Retinal pigment epithelial cell (primary cell): ENCODE results near the gene TSPAN9.

ENCODE experiments used
- DNase-seq: peaks from one replicate; pipeline ENCODE4 v3.0.0-alpha.2; 2010; ENCODE audit warnings: low read depth
- H3K4me3 ChIP-seq: 2 replicates; pipeline ENCODE4 v1.5.1; 2011; ENCODE audit warnings: mild to moderate bottlenecking, low read length, control low read depth, moderate library complexity
- TF ChIP-seq, protein P1 (sequence below): conservative IDR thresholded peaks from 2 replicates; pipeline ENCODE4 v1.5.1; 2011; ENCODE audit warnings: low read depth, low read length, control low read depth, inconsistent platforms

TSPAN9 gene

DNA sequence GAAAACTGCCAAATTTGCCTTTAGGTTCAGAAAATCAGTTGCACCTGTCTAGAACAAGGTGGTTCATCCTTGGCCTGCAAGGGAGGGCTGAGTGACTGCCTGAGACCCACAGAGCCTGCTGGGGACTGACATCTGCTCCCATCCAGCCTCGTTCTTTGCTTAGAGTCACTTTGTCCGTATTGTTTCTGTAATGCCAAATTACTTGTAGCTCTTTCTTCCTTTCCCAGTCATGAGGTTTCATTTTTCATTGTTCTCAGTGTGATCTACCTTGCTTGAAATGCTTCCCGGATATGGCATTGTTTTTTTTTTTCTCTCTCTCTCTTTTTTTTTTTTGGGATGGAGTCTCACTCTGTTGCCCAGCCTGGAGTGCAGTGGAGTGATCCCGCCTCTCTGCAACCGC is 21.3 kb downstream of the TSPAN9 start:
- H3K4me3 ChIP-seq: no peak overlapping the region
- TF ChIP-seq, protein P1, sequence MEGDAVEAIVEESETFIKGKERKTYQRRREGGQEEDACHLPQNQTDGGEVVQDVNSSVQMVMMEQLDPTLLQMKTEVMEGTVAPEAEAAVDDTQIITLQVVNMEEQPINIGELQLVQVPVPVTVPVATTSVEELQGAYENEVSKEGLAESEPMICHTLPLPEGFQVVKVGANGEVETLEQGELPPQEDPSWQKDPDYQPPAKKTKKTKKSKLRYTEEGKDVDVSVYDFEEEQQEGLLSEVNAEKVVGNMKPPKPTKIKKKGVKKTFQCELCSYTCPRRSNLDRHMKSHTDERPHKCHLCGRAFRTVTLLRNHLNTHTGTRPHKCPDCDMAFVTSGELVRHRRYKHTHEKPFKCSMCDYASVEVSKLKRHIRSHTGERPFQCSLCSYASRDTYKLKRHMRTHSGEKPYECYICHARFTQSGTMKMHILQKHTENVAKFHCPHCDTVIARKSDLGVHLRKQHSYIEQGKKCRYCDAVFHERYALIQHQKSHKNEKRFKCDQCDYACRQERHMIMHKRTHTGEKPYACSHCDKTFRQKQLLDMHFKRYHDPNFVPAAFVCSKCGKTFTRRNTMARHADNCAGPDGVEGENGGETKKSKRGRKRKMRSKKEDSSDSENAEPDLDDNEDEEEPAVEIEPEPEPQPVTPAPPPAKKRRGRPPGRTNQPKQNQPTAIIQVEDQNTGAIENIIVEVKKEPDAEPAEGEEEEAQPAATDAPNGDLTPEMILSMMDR: no peak
- DNase-seq: no peak

DNA sequence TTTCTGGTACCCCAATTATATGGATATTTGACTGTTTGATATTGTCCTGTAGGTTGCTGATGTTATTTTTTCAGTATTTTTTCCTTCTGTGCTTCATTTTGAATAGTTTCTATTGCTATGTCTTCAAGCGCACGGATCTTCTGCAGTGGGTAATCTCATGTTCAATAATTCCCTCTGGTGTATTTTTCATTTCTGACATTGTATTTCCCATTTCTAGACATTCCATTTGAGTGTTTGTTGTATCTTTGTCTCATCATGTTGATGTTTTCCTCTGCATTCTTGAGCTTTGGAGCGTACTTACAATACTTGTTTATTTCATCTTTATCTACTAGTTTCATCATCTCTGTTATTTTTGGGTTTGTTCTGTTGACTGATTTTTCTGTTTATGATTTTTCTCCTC is 22.0 kb downstream of the TSPAN9 start:
- no peak for DNase-seq
- no peak overlapping the region for H3K4me3 ChIP-seq
- TF ChIP-seq, protein P1: no peak

DNA sequence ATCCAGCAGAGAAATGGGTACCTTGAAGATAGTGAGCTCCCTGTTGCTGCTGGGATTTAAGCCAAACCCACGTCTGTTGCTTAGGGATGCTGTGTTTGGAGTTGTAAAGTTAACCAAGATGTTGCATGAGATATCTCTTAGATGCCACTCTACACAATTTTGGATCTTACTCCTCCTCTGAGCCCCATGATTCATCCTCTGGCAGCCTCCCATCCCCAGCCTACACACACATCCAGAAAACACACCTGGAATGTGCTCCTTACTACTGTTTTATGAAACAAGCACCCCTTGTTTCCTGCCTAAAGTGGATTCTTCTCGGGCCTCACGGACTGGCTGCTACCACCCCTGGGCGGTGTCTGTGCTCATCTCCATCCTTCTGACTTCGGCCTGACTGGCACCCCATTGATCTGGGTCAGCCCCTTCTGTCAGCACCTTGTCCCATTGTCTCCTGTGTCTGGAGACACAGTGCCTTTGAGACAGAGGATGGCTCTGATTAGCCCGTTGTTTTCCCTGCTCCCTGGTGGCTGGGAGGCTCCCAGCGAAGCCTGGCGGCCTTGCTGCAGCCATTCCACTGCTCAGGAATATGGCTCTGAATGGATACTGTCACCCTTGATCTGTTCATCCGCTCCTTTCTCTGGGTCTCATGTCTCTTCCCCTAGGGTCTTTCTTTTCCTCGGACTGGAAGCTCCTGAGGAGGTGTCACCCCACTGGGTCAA is 24.3 kb downstream of the TSPAN9 start:
- H3K4me3 ChIP-seq: no peak overlapping the region
- TF ChIP-seq, protein P1: no peak
- no peak for DNase-seq

DNA sequence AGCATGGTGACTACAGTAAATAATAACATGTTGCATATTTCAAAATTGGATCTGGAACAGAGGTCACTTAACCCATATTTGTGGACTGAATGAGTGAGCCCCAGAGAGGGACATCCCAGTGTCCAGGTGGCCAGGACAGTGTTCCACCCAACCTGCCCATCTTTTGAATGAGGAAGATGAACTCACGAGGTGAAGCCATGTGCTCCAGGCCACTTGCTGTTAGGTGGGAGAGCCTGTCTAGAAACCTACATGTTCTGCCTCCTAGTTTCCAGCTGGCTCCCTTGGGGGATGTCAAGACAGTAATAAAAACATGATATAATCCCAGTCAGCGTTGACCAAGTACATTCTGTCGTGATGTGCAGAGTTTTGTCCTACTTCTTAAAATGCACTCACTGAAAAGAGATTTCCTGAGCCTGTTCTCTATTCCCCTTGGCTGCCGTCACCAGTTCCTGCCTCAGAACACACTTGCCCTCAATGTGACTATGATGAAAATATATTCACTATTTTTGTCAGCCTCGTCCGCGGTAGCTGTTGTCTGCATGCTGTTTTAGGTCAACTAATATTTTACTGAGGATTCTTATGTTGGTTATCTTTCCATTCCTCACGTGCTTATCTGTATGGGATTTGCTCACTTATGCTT is 25.7 kb downstream of the TSPAN9 start:
- DNase-seq: no peak
- H3K4me3 ChIP-seq: no peak overlapping the region
- TF ChIP-seq, protein P1: no peak

DNA sequence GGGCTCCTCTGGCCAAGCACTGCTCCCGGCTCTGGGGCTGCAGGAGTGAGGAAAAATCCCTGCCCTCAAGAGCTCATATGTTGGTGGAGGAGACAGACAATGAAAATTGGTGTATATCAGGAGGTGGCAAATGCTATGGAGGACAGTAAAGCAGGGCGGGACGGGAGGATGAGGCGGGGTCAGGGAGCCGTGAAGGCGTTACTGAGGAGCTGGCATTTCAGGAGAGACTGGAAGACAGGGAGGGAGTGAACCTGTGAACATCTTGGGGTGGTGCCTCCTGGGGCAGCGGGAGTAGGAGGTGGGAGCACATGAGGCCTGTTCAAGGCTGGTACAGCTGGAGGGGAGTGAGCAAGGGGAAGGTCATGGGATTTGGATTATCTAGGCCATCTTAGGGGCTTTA is 26.6 kb downstream of the TSPAN9 start:
- H3K4me3 ChIP-seq: no peak overlapping the region
- TF ChIP-seq, protein P1: no peak
- no peak for DNase-seq

DNA sequence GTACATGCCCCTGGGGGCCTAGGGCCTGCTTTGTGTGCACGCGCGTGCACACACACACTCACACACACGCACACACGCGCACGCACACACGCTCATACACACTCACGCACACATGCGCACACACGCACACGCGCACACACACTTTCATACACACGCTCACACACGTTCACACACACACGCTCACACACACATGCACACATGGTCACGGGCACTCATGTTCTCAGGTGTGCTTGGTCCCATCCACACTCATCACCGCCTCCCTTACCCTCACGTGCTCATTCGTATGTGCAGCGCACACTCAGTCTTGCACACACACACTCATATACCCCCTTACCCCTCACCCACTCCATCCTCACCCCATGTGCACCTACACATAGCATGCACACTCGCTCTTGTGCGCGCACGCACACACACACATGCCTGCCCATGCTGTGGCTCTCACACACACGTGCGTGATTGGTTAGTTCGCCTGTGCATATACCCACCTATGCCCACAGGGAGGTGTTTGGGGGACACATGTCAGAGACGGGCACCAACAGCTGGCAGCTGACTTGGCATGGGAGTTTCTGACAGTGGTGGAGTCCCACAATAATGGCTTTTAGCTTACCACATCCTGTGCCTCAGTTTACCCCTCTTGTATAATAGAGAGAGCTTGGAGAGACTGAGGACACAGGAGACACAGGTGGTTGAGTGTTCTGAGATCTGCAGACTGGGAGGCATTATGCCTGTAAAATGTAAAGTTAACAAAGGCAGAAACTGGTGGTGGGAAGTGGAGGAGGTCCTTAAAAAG is 28.7 kb downstream of the TSPAN9 start:
- TF ChIP-seq, protein P1: no peak
- no peak for DNase-seq
- H3K4me3 ChIP-seq: no peak overlapping the region
